Mesothelial cell of epicardium (in vitro differentiated cells): ENCODE measurements around the gene FLVCR2. TPM values are rescaled to one million over a fixed set of nuclear protein-coding genes. Genes with fewer than 3 reads are reported as not detected.
"Not testable (repeated sequence)": the region's sequence is repeated elsewhere in the genome, so short reads cannot be mapped to it uniquely, and the experiment has no call there.

Source experiments
- DNase-seq, 2 experiments: peaks; one replicate each; pipeline ENCODE4 v3.0.0; 2021; ENCODE audit warnings: low spot score in 2 of 2; ENCODE audit not compliant: unreplicated experiment in 2 of 2
- H3K27ac Mint-ChIP-seq: 2 replicates; pipeline ENCODE4 v1.8.0; 2021; ENCODE audit warnings: mixed read lengths
- H3K27me3 Mint-ChIP-seq: 2 replicates; pipeline ENCODE4 v1.8.0; 2021; ENCODE audit warnings: low read depth, mixed read lengths
- H3K36me3 Mint-ChIP-seq: 2 replicates; pipeline ENCODE4 v1.8.0; 2021; ENCODE audit warnings: mixed read lengths
- H3K4me1 Mint-ChIP-seq: 2 replicates; pipeline ENCODE4 v1.8.0; 2021; ENCODE audit warnings: mixed read lengths
- H3K4me3 Mint-ChIP-seq: 2 replicates; pipeline ENCODE4 v1.8.0; 2021; ENCODE audit warnings: mild to moderate bottlenecking, moderate library complexity, mixed read lengths
- H3K9me3 Mint-ChIP-seq: 2 replicates; pipeline ENCODE4 v1.8.0; 2021; ENCODE audit warnings: mixed read lengths
- CTCF ChIP-seq: fragments of 200-600 bp; sonication (generic); IDR thresholded peaks from one replicate; pipeline ENCODE4 v1.5.0; 2021; ENCODE audit warnings: antibody characterized with exemption; ENCODE audit not compliant: unreplicated experiment
- total RNA-seq: library from RNA; stranded (reverse); gene quantifications from 3 replicates; pipeline ENCODE4 v1.2.1, GENCODE V29; 2021

Gene FLVCR2
- total RNA-seq, 1 donor from 2014 or later: 3.0 TPM

GRCh38 chr14:75595226-75595625 lies 16.8 kb downstream of the FLVCR2 start:
- peaks cover 5% of the 10 kb centered on the region for H3K36me3 Mint-ChIP-seq
- TF ChIP-seq CTCF: no peak
- H3K9me3 Mint-ChIP-seq: peaks cover 12% of the 10 kb centered on the region
- no peak overlapping the region for H3K27ac Mint-ChIP-seq
- no peaks in the 10 kb centered on the region for H3K4me1 Mint-ChIP-seq
- no peaks in the 10 kb centered on the region for H3K27me3 Mint-ChIP-seq
- no peak overlapping the region for H3K4me3 Mint-ChIP-seq
- DNase-seq: no peak

- Mint-ChIP-seq H3K36me3 (peaks cover 5% of the 10 kb centered on the region), H3K4me1 (no peaks in the 10 kb centered on the region), H3K9me3 (peaks cover 6% of the 10 kb centered on the region), H3K27ac (no peak overlapping the region), H3K27me3 (peaks cover 2% of the 10 kb centered on the region), H3K4me3 (no peak overlapping the region)
- no peak for TF ChIP-seq CTCF
- DNase-seq: no peak
Observed at GRCh38 chr14:75597149-75597548, 18.7 kb downstream of the FLVCR2 start.

- not testable (repeated sequence) for H3K27ac Mint-ChIP-seq, H3K9me3 Mint-ChIP-seq, H3K4me3 Mint-ChIP-seq, DNase-seq, H3K4me1 Mint-ChIP-seq, H3K27me3 Mint-ChIP-seq, H3K36me3 Mint-ChIP-seq
Observed at GRCh38 chr14:75600100-75600499, 21.7 kb downstream of the FLVCR2 start.

GRCh38 chr14:75601061-75601460 lies 22.6 kb downstream of the FLVCR2 start:
- H3K4me1 Mint-ChIP-seq, H3K4me3 Mint-ChIP-seq, H3K27me3 Mint-ChIP-seq, H3K36me3 Mint-ChIP-seq, DNase-seq, H3K27ac Mint-ChIP-seq, H3K9me3 Mint-ChIP-seq: not testable (repeated sequence)

GRCh38 chr14:75602503-75602902 lies 24.1 kb downstream of the FLVCR2 start:
- Mint-ChIP-seq H3K9me3 (no peaks in the 10 kb centered on the region), H3K4me3 (no peak overlapping the region), H3K4me1 (no peaks in the 10 kb centered on the region), H3K27me3 (peaks cover 3% of the 10 kb centered on the region), H3K36me3 (no peaks in the 10 kb centered on the region), H3K27ac (no peak overlapping the region)
- DNase-seq: no peak
- no peak for TF ChIP-seq CTCF

- no peak overlapping the region for H3K27ac Mint-ChIP-seq
- H3K27me3 Mint-ChIP-seq: peaks cover 3% of the 10 kb centered on the region
- H3K4me1 Mint-ChIP-seq: no peaks in the 10 kb centered on the region
- no peak overlapping the region for H3K4me3 Mint-ChIP-seq
- no peak for TF ChIP-seq CTCF
- no peaks in the 10 kb centered on the region for H3K9me3 Mint-ChIP-seq
- no peak for DNase-seq
- no peaks in the 10 kb centered on the region for H3K36me3 Mint-ChIP-seq
Observed at GRCh38 chr14:75604979-75605851, 26.8 kb downstream of the FLVCR2 start.
